Mucosa of gallbladder (tissue), 1 donor: ENCODE measurements around the gene UNC93A. TPM values are rescaled to one million over a fixed set of nuclear protein-coding genes. Genes with fewer than 3 reads are reported as not detected.
"Not testable (repeated sequence)": the region's sequence is repeated elsewhere in the genome, so short reads cannot be mapped to it uniquely, and the experiment has no call there.

Source experiments
- DNase-seq: peaks from one replicate; pipeline ENCODE4 v3.0.0-alpha.2; 2020; ENCODE audit warnings: low spot score
- total RNA-seq: library from RNA; stranded (reverse); gene quantifications from one replicate; pipeline ENCODE4 v1.2.1, GENCODE V29; 2021
- donor health status: DM: no; HTN: no; CAD: no.

The UNC93A gene
- total RNA-seq, 1 donor from 2014 or later: 14.3 TPM

DNA sequence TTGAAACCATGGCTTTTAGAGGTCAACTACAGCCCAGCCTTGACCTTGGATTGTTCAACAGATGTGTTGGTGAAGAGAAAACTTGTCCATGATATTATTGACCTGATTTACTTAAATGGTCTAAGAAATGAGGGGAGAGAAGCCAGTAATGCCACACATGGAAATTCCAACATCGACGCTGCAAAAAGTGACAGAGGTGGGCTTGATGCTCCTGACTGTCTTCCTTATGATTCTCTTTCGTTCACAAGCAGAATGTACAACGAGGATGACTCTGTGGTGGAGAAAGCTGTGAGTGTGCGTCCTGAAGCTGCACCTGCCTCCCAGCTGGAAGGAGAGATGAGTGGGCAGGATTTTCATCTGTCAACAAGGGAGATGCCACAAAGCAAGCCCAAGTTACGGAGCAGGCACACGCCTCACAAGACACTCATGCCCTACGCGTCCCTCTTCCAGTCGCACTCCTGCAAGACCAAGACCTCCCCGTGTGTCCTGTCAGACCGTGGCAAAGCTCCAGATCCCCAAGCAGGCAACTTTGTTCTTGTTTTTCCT, 50.0 kb downstream of the UNC93A start:
- no peak for DNase-seq

DNA sequence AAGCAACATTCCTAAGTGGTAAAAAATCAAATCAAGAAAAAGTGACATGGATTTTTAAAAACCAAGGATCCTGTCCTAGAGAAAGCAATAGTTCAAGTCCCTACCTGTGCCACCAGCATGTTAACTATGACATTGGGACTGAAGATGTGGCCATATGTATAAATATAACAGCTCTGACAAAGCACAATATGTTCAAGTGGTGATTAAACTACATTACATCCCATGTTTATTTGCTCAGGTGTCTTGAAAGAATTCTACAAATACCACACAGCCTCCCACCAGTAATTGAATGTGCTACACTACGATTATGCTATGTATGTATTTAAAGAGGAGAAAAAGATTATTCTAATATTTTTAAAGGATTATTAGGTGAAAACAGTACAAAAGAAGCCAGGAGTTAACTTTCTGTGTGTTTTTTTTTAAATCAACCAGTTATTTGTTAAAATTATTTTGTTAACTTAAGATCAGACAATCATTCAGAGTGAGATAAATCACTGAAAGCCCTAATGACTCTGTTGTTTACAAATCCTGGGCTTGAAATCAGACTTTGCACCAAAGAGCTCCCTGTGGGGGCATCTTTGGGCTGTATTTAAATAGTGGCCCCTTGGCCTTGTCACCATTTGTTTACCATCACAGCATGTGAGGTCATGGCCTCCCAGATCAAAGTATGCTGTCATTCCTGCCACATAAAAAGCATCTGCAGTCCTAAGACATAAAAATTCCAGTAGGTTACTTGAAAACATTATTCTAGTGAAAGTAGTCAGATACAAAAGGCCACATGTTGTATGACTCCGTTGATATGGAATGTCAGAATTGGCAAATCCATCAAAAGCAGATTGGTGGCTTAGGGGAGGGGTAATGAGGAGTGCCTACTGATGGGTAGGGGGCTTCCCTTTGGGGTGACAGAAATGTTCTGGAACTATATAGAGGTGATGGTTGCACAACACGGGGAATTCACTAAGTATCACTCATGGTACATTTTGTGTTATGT, 50.8 kb downstream of the UNC93A start:
- no peak for DNase-seq

- no peak for DNase-seq
Observed at GRCh38 chr6:167342879-167343610, 51.9 kb downstream of the UNC93A start.

GRCh38 chr6:167345348-167345747, 54.2 kb downstream of the UNC93A start:
- no peak for DNase-seq

DNA sequence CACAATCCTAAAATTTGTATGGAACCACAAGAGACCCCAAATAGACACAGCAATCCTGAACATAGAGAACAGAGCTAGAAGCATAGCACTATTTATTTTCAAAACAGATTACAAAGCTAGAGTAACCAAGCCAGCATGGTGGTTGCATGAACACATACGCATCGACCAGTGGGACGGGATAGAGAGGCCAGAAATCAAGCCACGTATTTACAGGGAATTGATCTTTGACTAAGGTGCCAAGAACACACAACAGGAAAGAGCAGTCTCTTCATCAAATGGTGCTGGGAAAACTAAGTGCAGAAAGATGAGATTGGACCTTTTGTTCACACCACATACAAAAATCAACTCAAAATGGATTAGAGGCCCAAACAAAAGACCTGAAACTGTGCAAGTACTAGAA, 54.8 kb downstream of the UNC93A start:
- no peak for DNase-seq

GRCh38 chr6:167347226-167347625, 56.1 kb downstream of the UNC93A start:
- DNase-seq: no peak

DNA sequence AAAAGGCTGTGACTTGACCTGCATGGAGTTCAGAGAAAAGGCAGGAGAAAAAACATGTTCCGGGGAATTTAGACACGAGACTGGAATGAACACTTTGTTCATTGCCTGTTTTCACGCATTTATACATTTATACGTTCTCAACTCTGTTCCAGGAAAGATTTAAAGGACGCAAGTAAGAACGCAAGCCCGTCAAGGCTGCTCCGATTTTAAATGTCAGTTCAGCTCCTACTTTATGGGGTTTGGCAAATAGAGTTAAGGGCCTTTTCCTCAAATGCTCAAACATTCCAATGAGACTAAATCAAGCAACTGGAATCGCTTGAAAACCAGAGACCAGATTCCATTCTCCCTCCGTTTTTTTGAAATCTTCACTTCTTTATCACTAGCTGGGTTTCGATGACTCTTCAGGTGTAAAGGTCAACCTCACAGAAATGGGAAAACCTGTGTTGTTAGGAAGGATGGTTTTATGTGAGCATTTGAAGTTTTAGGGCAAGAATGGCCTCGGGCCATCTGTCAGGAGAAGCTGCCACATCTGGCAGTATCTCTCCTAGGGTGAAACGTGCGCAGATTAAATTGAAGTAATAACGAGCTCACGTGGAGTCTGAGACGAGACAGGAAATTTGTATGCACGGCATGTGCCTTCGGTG, 58.6 kb downstream of the UNC93A start:
- no peak for DNase-seq

GRCh38 chr6:167350275-167350696, 59.2 kb downstream of the UNC93A start:
- no peak for DNase-seq

DNA sequence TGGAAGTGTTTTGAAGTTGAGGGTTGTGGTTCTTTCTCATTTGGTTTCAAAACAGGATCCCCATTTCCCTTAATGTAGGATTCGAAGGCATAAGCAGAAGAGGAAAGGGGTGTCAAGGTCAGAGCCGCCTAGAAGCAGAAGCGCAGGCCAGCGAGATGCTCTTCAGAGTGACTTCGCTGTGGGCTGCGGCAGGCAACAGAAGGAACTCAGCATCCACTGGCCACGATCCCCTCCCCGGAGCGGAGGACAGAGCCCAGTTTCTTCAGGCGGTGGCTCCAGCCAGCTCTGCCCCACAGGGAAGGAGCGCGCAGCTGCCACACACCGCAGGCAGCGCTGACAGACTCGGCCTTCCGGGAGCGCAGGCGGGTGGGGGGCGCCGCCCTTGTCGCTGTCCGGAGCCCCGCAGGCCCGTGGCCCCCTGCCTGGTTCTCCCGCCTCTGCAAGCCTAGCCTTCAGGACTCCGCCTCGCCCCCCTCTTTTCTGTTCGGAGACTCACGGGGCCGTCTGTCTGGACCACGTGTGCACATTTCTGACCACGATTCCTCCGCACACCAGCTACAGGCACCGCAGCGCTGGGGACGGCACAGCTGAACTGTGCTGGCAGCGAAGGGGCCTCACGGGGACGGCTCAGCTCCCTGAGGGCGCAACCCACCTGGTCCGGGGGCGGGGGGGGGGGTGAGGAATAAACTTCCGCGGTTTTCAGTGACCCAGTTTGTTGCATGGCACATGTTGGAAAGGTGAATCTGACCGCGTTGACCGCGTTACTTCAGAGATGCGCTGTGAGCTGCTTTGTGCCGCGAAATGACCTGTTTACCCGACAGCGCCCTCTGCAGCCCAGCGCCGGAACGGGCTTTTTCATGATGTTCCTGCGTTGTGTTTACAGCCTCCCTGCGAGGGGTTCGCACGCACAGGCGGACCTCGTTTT, 59.9 kb downstream of the UNC93A start:
- DNase-seq: peak; percentile 85

GRCh38 chr6:167351656-167352345, 60.7 kb downstream of the UNC93A start:
- no peak for DNase-seq

DNA sequence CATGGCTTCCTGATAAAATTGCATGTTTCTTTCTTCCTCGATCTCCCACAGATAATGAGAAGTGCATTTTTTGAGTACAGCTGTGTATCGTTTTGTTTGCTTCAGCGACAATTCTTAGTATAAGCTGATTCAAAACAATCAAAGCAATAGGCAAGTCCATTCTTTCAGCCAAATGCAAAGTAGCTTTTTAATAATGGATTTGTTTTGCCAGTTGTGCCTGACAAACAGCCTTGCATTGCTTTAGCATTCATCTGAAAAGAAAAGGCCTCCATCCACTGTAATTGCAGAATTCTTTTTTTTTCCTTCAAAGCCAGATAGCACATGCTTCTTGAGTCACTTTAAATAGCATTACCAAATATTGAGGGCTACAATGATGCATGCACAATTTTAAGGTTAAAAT, 65.8 kb downstream of the UNC93A start:
- DNase-seq: no peak

DNA sequence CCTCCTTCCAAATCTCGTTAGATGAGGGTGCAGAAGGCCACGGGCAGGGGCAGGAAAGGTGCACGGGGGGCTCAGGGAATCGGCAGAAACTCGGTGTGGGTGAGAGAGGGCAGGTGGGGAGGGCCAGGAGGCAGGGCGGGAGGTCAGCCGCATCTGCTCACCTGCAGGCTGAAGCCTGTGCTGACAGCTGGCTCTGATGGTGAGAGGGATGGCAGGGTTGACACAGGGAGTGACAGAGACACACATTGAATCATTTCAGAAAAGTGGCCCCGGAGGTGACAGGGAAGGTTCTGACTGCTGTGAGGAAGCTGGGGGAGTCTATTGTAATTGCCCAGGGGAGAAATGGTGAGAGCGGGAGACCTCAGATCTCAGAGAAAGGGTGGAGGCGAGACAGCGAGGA, 67.3 kb downstream of the UNC93A start:
- DNase-seq: not testable (repeated sequence)

DNA sequence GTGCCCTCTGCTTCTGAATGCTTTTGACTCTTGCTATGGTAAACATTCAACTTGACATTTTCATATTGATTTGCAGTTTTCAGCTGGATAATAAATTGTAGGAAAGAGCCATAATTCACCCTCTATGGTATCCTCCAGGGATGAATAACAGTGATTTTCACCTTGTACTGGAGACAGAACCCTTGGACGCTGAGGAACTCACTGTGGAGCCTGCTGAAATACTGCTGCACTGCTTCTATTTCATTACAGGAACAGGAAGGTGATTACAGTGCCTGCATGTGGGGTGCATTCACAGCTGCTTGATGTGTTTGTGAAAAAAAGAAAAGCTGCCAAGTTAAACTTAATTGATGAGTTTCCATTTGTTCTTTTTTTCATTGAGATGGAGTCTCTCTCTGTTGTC, 70.1 kb downstream of the UNC93A start:
- not testable (repeated sequence) for DNase-seq

Other genes with a start within 250 kb of the UNC93A start
- 1.3 TPM for gene CCR6, start 168.2 kb upstream of the UNC93A start, total RNA-seq
- not detected for gene GPR31, start 133.3 kb upstream of the UNC93A start, total RNA-seq
- not detected for gene TTLL2, start 33.8 kb downstream of the UNC93A start, total RNA-seq